ENCODE measurements around the gene ZNF684.
"Not testable (repeated sequence)": the region's sequence is repeated elsewhere in the genome, so short reads cannot be mapped to it uniquely, and the experiment has no call there.

Gene ZNF684

GRCh38 chr1:40574805-40575204, 43.4 kb downstream of the ZNF684 start:
- DNase-seq (ENCODE audit: low spot score), result not testable (repeated sequence)

DNA sequence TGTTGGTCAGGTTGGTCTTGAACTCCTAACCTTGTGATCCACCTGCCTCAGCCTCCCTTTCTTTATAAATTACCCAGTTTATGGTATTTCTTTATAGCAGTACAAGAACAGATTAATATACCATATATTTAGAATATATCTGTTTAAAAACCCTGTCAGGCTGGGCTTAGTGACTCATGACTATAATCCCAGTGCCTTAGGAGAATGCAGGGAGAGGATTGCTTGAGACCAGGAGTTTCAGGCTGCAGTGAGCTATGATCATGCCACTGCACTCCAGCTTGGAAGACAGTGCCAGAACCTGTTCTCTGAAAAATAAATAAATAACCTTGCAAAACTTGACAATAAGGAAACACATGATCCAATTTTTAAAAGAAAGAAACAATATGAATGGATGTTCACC, 43.9 kb downstream of the ZNF684 start:
- no peak for DNase-seq (ENCODE audit: low spot score)

DNA sequence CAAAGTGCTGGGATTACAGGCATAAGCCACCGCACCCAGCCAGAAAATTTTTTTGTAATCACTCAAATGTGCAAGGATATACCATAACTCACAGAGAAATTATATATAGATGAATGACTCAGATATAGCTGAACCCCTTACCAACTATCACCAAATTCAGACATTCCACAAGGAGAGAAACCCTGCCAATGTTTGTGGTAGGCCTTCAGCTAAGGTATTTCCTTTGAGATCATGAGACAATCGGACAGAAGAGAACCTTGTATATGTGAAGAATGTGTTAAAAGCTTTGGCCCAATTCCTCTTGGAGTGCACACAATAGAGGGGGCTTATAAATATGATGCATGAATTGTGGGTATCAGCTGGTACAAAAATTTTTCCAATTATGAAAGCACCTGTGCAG, 50.7 kb downstream of the ZNF684 start:
- DNase-seq (ENCODE audit: low spot score), result no peak

GRCh38 chr1:40583980-40584379, 52.5 kb downstream of the ZNF684 start:
- no peak for DNase-seq (ENCODE audit: low spot score)

- DNase-seq (ENCODE audit: low spot score), result no peak
Measured at GRCh38 chr1:40588586-40588985, 57.1 kb downstream of the ZNF684 start.

DNA sequence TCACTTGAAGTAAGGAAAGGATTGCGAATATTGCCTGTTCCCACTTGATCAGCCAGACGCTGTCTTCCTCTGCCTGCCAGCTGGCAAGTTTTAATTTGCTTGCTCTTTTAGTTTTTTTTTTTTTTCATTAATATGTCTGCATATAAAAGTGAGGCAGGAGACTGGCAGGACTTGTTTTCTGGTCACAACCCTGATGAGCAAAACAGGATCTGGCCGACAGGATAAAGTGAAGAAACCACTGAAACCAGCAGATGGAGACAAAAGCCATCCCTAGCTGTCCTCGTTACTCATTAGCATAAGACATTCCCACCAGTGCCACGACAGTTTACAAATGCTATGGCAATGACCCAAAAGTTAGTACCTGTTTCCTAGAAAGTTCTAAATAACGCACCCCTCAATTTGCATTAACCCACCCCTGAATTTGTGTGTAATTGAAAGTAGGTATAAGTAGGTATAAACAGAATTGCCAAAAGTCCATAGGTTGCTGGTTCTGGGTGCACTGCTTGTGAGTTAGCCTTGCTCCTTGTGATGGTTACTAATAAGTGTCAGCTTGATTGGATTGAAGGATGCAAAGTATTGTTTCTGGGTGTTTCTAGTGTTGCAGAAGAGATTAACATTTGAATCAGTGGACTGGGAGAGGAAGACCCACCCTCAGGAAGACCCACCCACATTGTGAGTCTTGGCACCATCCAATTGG, 60.8 kb downstream of the ZNF684 start:
- peak; percentile 55 for DNase-seq (ENCODE audit: low spot score)

DNA sequence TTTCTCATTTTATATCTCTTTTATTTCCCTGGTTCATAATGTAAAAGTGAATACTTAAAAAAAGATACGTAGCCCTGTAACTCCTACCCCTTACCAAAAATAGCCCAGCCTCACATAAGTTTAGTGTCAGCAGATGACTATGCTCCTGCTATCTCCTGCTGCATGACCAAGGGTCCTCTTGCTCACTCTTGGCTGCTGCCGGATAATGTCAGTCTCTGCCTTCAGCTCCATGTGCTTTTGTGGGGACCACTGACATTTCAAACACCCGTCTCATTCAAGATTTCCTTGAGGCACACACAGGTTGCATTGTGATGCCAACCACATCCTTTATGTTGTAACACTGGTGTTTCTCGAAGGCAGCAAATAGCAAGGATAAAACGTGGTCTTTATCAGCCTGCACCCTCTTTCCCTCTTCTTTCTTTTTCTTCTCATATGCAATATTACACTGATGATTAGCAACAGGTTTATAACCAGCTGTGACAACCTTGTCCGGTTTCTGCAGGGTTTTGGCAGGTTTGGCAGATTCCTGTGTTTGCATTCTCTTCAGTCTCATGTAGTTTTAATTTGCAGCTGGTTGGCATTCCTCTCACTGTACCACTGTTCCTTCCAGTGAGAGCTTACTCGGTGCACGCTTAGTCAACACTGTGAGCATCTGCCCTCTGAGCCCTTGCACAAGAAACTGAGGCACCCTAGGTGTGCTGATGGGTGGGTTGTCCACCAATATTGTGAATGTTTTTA, 62.2 kb downstream of the ZNF684 start:
- no peak for DNase-seq (ENCODE audit: low spot score)

- no peak for DNase-seq (ENCODE audit: low spot score)
Measured at GRCh38 chr1:40594187-40594531, 62.7 kb downstream of the ZNF684 start.

DNA sequence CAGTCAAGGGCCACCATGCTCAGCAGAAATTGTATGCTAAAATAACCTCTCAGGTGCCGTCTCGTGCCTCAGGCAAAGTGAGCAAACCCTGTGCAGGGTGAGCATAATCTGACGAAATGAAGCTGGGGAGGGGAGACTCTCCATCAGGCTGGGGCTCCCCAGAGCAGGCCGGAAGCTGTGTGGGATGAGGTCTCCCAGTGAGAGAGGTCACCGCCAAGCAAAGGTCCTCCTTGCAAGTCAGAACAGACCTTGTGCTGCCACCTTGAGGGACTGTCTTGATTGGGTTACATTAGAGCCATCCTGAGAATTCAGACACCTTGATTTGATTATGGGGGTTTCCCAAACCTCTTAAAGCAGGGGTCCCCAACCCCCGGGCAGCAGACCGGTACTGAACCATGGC, 64.2 kb downstream of the ZNF684 start:
- DNase-seq (ENCODE audit: low spot score), result no peak
